ENCODE data around the gene SEC11A.
"Not testable (repeated sequence)": the region's sequence is repeated elsewhere in the genome, so short reads cannot be mapped to it uniquely, and the experiment has no call there.

The SEC11A gene

GRCh38 chr15:84752195-84752594 lies 36.3 kb upstream of the SEC11A start:
- H3K4me1 ChIP-seq (ENCODE audit: control insufficient read depth in 1 of 2, insufficient read depth in 2 of 2, low read length in 2 of 2): peaks cover 7 to 36% of the 10 kb centered on the region in 2 donors
- H3K27ac ChIP-seq (ENCODE audit: low read length): no peak overlapping the region
- no peaks in the 10 kb centered on the region for H3K9me3 ChIP-seq (ENCODE audit: control insufficient read depth in 1 of 2, low read length in 2 of 2)
- no peaks in the 10 kb centered on the region for H3K36me3 ChIP-seq (ENCODE audit: control insufficient read depth in 1 of 2, insufficient read depth in 2 of 2, low read length in 2 of 2)
- no peak overlapping the region for H3K4me3 ChIP-seq (ENCODE audit: low read depth in 1 of 2, low read length in 2 of 2)
- H3K27me3 ChIP-seq (ENCODE audit: low read depth, low read length): no peaks in the 10 kb centered on the region

- H3K9me3 ChIP-seq (ENCODE audit: control insufficient read depth in 1 of 2, low read length in 2 of 2); H3K27me3 ChIP-seq (ENCODE audit: low read depth, low read length); H3K4me3 ChIP-seq (ENCODE audit: low read depth in 1 of 2, low read length in 2 of 2); H3K27ac ChIP-seq (ENCODE audit: low read length); H3K36me3 ChIP-seq (ENCODE audit: control insufficient read depth in 1 of 2, insufficient read depth in 2 of 2, low read length in 2 of 2): not testable (repeated sequence)
- H3K4me1 ChIP-seq (ENCODE audit: control insufficient read depth in 1 of 2, insufficient read depth in 2 of 2, low read length in 2 of 2): peaks cover 9 to 40% of the 10 kb centered on the region in 2 donors
Measured at GRCh38 chr15:84751721-84752120, 35.8 kb upstream of the SEC11A start.

GRCh38 chr15:84750583-84751092 lies 34.7 kb upstream of the SEC11A start:
- no peaks in the 10 kb centered on the region for H3K9me3 ChIP-seq (ENCODE audit: control insufficient read depth in 1 of 2, low read length in 2 of 2)
- no peak overlapping the region for H3K4me3 ChIP-seq (ENCODE audit: low read depth in 1 of 2, low read length in 2 of 2)
- H3K36me3 ChIP-seq (ENCODE audit: control insufficient read depth in 1 of 2, insufficient read depth in 2 of 2, low read length in 2 of 2): no peaks in the 10 kb centered on the region
- peak overlapping the region; percentile 2 for H3K27ac ChIP-seq (ENCODE audit: low read length)
- no peaks in the 10 kb centered on the region for H3K27me3 ChIP-seq (ENCODE audit: low read depth, low read length)
- peaks cover 9 to 36% of the 10 kb centered on the region in 2 donors for H3K4me1 ChIP-seq (ENCODE audit: control insufficient read depth in 1 of 2, insufficient read depth in 2 of 2, low read length in 2 of 2)

- H3K27ac ChIP-seq (ENCODE audit: low read length): peak overlapping the region; percentile 90
- no peaks in the 10 kb centered on the region for H3K36me3 ChIP-seq (ENCODE audit: control insufficient read depth in 1 of 2, insufficient read depth in 2 of 2, low read length in 2 of 2)
- no peaks in the 10 kb centered on the region for H3K9me3 ChIP-seq (ENCODE audit: control insufficient read depth in 1 of 2, low read length in 2 of 2)
- no peaks in the 10 kb centered on the region for H3K27me3 ChIP-seq (ENCODE audit: low read depth, low read length)
- H3K4me3 ChIP-seq (ENCODE audit: low read depth in 1 of 2, low read length in 2 of 2): peak overlapping the region; percentile 80 to 85
- peaks cover 9 to 34% of the 10 kb centered on the region in 2 donors for H3K4me1 ChIP-seq (ENCODE audit: control insufficient read depth in 1 of 2, insufficient read depth in 2 of 2, low read length in 2 of 2)
Measured at GRCh38 chr15:84749111-84749991, 33.4 kb upstream of the SEC11A start.

GRCh38 chr15:84748274-84749110 lies 32.6 kb upstream of the SEC11A start, which contains the start of gene ZNF592:
TSS of gene ZNF592 (plus strand) at chr15:84748592. CDS start at chr15:84782676, 34,084 bp downstream.
- Histone ChIP-seq H3K27ac (ENCODE audit: low read length) (peak within 1 kb of the TSS; percentile 97), H3K9me3 (ENCODE audit: control insufficient read depth in 1 of 2, low read length in 2 of 2) (no peaks in the 10 kb centered on the region), H3K36me3 (ENCODE audit: control insufficient read depth in 1 of 2, insufficient read depth in 2 of 2, low read length in 2 of 2) (no peaks in the 10 kb centered on the region), H3K4me1 (ENCODE audit: control insufficient read depth in 1 of 2, insufficient read depth in 2 of 2, low read length in 2 of 2) (peaks cover 9 to 34% of the 10 kb centered on the region in 2 donors), H3K27me3 (ENCODE audit: low read depth, low read length) (no peaks in the 10 kb centered on the region), H3K4me3 (ENCODE audit: low read depth in 1 of 2, low read length in 2 of 2) (peak within 1 kb of the TSS; percentile 80 to 85)

- Histone ChIP-seq H3K27me3 (ENCODE audit: low read depth, low read length) (no peaks in the 10 kb centered on the region), H3K4me3 (ENCODE audit: low read depth in 1 of 2, low read length in 2 of 2) (peak overlapping the region; percentile 71 to 78), H3K36me3 (ENCODE audit: control insufficient read depth in 1 of 2, insufficient read depth in 2 of 2, low read length in 2 of 2) (no peaks in the 10 kb centered on the region), H3K4me1 (ENCODE audit: control insufficient read depth in 1 of 2, insufficient read depth in 2 of 2, low read length in 2 of 2) (peaks cover 9 to 29% of the 10 kb centered on the region in 2 donors), H3K9me3 (ENCODE audit: control insufficient read depth in 1 of 2, low read length in 2 of 2) (no peaks in the 10 kb centered on the region), H3K27ac (ENCODE audit: low read length) (peak overlapping the region; percentile 97)
Measured at GRCh38 chr15:84747416-84748273, 31.7 kb upstream of the SEC11A start.

- Histone ChIP-seq H3K27ac (ENCODE audit: low read length) (peak overlapping the region; percentile 18), H3K27me3 (ENCODE audit: low read depth, low read length) (no peaks in the 10 kb centered on the region), H3K4me1 (ENCODE audit: control insufficient read depth in 1 of 2, insufficient read depth in 2 of 2, low read length in 2 of 2) (no peaks in the 10 kb centered on the region), H3K36me3 (ENCODE audit: control insufficient read depth in 1 of 2, insufficient read depth in 2 of 2, low read length in 2 of 2) (no peaks in the 10 kb centered on the region), H3K9me3 (ENCODE audit: control insufficient read depth in 1 of 2, low read length in 2 of 2) (no peaks in the 10 kb centered on the region), H3K4me3 (ENCODE audit: low read depth in 1 of 2, low read length in 2 of 2) (no peak overlapping the region)
Measured at GRCh38 chr15:84741121-84741520, 25.2 kb upstream of the SEC11A start.

- Histone ChIP-seq H3K9me3 (ENCODE audit: control insufficient read depth in 1 of 2, low read length in 2 of 2) (no peaks in the 10 kb centered on the region), H3K4me1 (ENCODE audit: control insufficient read depth in 1 of 2, insufficient read depth in 2 of 2, low read length in 2 of 2) (no peaks in the 10 kb centered on the region), H3K4me3 (ENCODE audit: low read depth in 1 of 2, low read length in 2 of 2) (no peak overlapping the region), H3K27ac (ENCODE audit: low read length) (peak overlapping the region; percentile 18), H3K27me3 (ENCODE audit: low read depth, low read length) (no peaks in the 10 kb centered on the region), H3K36me3 (ENCODE audit: control insufficient read depth in 1 of 2, insufficient read depth in 2 of 2, low read length in 2 of 2) (no peaks in the 10 kb centered on the region)
Measured at GRCh38 chr15:84740691-84741090, 24.8 kb upstream of the SEC11A start.

- H3K27me3 ChIP-seq (ENCODE audit: low read depth, low read length): no peaks in the 10 kb centered on the region
- no peak overlapping the region for H3K27ac ChIP-seq (ENCODE audit: low read length)
- no peaks in the 10 kb centered on the region for H3K9me3 ChIP-seq (ENCODE audit: control insufficient read depth in 1 of 2, low read length in 2 of 2)
- no peaks in the 10 kb centered on the region for H3K4me1 ChIP-seq (ENCODE audit: control insufficient read depth in 1 of 2, insufficient read depth in 2 of 2, low read length in 2 of 2)
- no peak overlapping the region for H3K4me3 ChIP-seq (ENCODE audit: low read depth in 1 of 2, low read length in 2 of 2)
- no peaks in the 10 kb centered on the region for H3K36me3 ChIP-seq (ENCODE audit: control insufficient read depth in 1 of 2, insufficient read depth in 2 of 2, low read length in 2 of 2)
Measured at GRCh38 chr15:84737005-84737404, 21.1 kb upstream of the SEC11A start.

GRCh38 chr15:84736375-84736774 lies 20.4 kb upstream of the SEC11A start:
- no peak overlapping the region for H3K4me3 ChIP-seq (ENCODE audit: low read depth in 1 of 2, low read length in 2 of 2)
- no peaks in the 10 kb centered on the region for H3K4me1 ChIP-seq (ENCODE audit: control insufficient read depth in 1 of 2, insufficient read depth in 2 of 2, low read length in 2 of 2)
- no peaks in the 10 kb centered on the region for H3K36me3 ChIP-seq (ENCODE audit: control insufficient read depth in 1 of 2, insufficient read depth in 2 of 2, low read length in 2 of 2)
- no peak overlapping the region for H3K27ac ChIP-seq (ENCODE audit: low read length)
- H3K27me3 ChIP-seq (ENCODE audit: low read depth, low read length): no peaks in the 10 kb centered on the region
- H3K9me3 ChIP-seq (ENCODE audit: control insufficient read depth in 1 of 2, low read length in 2 of 2): no peaks in the 10 kb centered on the region
